Hindlimb muscle (tissue), 1 donor: Measurements from ENCODE around the gene ANO8. TPM values are rescaled to one million over a fixed set of nuclear protein-coding genes. Genes with fewer than 3 reads are reported as not detected.

ENCODE experiments used
- DNase-seq: peaks from one replicate; pipeline ENCODE4 v3.0.0-alpha.2; 2013
- polyA plus RNA-seq: library from polyadenylated mRNA; unstranded; fragments of 120-200 nt; gene quantifications from one replicate; pipeline ENCODE4 v1.2.1, GENCODE V29; 2013; ENCODE audit not compliant: insufficient read length

Gene ANO8
- polyA plus RNA-seq, 1 donor: 8.4 TPM

GRCh38 chr19:17328517-17329365 lies 5.9 kb downstream of the ANO8 start:
- DNase-seq: no peak

- peak; percentile 72 for DNase-seq
Measured at GRCh38 chr19:17327654-17328516, 6.8 kb downstream of the ANO8 start.

DNA sequence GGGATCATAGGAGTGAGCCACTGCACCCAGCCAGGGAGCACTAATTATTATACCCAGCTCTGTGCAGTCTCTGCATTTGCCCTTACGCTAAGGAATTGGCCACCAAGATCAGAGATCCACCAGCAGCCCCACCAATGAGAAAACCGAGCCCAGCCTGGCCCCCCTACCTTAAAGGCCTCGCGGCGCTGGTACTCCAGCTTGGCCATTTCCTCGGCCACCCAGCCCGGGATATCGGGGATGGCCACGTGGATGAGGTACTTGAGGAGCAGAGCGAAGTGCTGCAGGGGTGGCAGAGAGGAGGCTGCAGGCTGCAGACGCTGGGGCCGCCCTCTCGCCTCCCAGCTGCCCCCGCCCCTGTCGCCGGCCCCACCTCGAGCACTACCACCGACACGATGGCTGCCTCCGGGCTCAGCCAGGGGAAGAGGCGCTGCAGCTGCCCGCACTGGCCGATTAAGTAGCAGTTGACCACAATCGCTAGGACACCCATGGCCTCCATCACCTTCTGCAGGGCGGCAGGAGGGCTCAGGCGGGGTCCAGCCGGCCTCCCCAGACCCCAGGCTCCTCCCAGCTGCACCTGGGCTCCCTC lies 7.5 kb downstream of the ANO8 start:
- DNase-seq: no peak

DNA sequence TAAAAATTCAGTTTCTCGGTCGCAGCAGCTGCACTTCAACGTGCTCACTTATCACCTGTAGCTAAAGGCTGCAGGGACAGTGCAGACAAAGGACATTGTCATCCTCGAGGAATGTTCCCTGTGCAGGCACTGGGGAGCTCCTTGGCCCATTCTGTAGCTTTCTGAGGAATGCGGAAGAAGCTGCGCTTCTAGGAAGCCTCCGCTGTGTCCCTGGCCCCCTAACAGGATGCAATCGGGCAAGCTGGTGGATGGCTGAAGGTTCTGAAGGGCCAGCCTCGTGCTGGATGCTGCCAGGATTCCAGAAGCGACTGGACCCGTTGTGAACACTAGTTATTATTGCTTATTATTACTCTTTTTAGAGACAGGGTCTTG lies 8.1 kb downstream of the ANO8 start:
- no peak for DNase-seq

- DNase-seq: no peak
Measured at GRCh38 chr19:17325881-17326594, 8.6 kb downstream of the ANO8 start.

DNA sequence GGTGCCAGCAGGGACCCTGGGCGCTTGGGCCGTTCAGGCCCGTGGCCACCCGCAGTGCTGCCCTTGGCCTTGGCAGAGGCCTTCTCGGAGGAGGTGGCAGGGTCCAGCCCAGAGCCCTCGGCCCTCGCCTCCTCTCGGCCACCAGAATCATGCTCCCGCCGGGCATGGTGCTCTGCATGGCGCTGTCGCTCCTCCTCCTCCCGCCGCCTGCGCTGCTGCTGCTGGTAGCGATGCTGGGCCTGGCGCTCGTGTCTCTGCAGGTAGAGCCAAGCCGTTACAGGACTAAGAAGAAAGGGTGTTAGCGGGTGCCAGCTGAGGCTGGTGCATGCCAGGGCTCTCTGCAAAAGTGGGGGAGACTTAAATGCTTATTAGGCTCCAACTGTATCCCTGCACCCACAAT lies 9.5 kb downstream of the ANO8 start:
- no peak for DNase-seq

DNA sequence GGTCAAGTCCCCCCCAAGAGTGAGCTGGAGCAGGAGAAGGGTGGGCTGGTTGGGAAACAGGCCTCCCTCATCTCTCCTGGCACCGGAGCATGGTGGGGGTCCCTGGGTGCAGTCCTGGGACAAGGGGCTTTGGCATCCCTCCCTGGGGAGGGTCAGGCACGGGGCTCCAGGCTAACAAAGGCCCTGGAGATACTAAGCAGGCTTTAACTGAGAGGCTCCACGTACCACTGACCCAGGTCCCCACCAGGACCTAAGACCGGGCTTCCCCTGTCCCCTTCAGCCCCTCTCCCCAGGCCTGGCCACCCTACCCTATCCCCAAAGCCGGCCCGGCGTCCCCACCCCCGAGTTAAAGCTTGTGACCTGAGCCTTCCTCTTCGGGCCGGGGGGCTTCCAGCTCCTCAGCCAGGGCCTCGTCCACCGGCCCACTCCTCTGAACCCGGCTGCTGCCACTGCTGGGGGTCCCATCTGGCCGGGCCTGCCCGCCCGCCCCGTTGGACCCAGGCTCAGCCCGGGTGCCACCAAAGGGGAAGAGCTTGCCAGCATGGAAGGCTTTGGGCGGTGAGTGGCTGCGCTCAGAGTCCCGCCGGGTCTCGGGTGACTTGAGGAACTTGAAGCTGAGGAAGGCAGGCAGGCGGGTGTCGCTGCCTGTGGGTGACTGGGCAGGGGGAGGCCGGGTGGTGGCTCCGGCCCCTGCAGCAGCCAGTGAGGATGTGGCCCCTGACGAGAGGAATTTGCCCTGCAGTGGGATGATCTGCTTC lies 10.1 kb downstream of the ANO8 start:
- no peak for DNase-seq

GRCh38 chr19:17323964-17324332 lies 10.7 kb downstream of the ANO8 start:
- no peak for DNase-seq

- DNase-seq: no peak
Measured at GRCh38 chr19:17323300-17323963, 11.2 kb downstream of the ANO8 start.

- no peak for DNase-seq
Measured at GRCh38 chr19:17322854-17323253, 11.8 kb downstream of the ANO8 start.

GRCh38 chr19:17321655-17322489 lies 12.8 kb downstream of the ANO8 start:
- no peak for DNase-seq

DNA sequence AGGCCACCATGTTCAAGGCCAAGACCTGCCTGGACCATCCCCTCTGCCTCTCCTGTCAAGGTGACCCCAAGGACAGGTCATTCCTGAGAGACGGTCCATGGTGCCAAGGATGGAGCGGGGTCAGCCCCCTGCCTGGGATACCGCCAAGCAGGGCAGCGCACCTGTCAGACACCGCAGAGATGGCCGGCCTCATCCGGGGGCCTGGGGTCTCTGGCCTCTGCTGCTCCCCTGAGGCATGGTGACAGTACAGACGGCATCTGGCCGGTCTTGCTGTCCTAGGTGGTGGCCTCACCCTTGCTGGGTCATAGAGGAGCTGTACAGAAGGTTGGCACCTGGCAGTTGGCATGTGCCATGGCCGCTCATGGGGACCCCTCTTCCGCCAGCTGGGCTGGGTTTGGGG lies 14.2 kb downstream of the ANO8 start:
- no peak for DNase-seq

- DNase-seq: no peak
Measured at GRCh38 chr19:17319473-17320238, 15.0 kb downstream of the ANO8 start.

- no peak for DNase-seq
Measured at GRCh38 chr19:17318966-17319365, 15.7 kb downstream of the ANO8 start.

DNA sequence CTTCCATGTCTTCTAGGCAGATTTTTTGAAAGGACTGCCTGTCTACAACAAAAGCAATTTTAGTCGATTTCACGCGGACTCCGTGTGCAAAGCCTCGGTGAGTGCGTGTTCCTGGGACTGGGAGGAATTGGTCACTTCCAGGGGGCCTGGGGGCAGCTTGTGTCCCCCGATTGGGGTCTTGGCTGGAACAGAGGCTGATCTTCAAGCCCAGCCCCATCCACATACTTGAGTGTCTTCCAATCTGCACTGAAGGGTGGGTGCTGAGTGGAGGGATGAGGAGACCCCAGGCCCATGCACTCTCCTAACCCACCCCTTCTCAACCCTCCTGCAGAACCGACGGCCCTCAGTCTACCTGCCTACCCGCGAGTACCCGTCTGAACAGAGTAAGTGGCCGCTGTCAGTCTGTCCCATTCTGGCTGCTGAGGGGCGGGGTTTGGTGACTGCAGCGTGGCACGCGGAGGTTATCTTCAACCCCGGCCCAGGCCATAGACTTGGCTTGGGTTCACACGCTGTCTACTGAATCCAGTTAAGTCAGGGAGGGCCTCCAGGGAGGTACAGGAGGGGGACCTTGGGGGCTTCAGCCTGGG lies 20.6 kb downstream of the ANO8 start:
- no peak for DNase-seq

DNA sequence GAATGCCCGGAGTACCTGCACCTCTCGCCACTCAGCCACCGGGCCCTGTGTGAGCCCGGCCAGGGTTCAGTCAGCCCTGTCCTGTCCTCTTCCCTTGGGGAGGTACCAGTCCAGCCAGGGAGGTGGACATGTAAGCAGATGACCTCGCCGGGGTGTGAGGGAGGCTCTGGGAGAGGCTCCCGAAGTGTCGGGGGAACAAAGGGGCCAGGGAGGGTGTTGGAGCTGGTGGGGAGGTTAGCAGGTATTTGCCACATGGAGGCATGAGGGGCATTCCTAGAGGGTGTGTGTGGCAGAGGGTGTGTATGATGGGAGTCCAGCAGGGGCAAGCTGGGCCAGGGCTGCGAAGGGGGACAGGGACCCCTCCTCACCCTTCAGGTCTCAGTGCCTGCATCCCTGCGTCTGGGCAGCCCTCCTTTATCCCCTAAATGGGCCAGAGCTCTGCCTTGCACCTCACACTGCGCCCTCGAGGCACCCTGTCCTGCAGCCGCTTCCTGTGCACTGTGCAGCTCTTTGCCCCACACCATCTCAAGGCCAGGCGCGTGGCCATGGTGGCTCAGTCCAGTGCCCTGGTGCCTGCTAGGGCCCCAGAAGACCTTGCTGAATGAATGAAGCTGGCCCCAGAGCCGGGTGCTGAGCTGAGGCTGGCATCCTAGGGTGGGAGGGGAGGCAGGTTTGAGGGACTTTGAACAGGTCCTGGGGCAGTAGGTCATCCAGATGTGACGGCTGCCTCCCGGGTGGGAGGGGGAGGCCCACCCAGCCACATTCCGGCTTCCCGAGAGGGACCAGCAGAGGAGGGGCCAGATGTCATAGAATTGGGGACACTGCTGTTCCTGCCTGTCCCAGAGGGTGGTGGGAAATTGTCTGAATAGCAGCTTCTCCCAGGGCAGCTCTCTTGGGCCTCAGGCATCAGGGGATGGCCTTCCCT lies 22.2 kb downstream of the ANO8 start:
- DNase-seq: no peak

DNA sequence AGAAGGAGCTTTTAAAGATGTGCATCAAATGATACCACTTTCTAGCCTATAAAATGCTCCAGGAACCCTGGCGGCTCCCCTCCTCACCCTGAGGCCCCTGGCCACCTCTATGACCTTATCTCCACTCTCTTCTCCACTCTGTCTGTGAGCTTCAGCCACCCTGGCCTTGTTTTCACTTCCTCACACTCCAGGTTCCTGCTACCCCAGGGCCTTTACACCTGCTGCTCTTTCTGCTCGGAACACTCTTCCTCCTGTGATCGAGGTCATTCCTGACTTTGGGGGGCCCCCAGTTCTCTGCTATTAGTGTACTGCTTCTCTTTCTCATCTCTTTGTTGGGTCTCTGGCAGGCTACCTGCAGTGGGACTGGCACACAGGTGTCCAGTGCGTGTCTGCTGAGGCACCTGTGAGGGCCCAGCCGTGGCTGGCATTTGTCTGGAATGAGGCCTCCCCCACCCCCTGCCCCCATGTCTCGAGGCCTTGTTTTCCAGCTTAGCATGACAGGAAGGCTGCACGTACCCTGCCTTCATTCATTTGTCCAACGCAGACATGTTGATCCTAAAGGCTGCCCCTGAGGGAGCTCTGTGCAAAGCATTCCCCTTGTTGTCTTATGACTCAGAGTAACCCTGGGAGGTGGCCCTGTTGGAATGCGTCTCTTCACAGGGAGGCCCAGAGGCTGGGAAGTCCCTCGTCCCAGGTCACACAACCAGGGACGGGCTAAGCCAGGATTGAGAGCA lies 23.0 kb downstream of the ANO8 start:
- no peak for DNase-seq
